Measurements from ENCODE around the gene TRAF3IP1.

DNA sequence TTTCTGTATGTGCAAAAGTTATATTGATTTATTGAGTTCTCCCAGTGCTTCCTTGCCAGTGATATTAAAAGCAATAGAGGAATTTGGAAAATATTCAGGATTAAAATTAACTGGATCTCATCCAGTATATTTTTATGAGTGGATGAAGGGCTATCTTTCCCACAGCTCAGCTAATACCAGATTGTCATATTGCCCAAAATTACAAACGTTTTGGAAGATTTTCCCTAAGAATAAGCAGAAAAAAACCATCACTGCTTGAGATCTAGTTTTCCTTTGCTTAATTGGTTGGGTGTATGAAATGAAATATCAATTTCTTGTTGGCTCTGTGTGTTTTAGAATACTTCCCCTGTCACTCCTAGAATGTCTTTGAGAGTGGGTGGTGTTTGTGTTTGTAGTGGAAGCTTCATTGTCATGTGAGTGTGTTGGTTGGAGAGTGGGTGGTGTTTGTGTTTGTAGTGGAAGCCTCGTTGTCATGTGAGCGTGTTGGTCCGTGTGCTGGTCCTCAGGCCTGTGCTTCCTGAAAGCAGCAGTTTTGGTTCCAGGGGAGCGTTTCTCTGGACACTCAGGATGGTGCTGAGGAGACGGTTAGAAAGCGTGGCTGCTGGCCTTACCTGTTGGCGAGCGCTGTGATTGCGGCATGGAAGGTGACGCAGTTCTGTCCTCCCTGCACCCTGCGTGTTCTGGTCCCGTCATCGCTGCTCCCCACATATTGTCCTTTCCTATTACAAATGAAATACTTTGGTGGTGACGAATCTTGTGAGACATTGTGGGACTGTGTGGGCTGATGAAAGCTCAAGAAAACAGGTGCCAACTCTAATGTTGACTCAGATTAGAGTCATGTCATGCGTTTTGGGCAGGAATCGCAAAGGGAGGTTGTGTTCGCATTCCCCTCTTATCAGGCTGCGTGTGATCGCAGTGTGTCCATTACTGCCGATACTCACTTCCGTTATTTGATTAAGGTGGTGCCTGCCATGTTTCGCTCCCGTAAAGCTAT, 118.8 kb downstream of the TRAF3IP1 start:
- TF ChIP-seq POLR2A (IDR thresholded peaks at IDR 0.05) = no peak
- TF ChIP-seq, protein P1, sequence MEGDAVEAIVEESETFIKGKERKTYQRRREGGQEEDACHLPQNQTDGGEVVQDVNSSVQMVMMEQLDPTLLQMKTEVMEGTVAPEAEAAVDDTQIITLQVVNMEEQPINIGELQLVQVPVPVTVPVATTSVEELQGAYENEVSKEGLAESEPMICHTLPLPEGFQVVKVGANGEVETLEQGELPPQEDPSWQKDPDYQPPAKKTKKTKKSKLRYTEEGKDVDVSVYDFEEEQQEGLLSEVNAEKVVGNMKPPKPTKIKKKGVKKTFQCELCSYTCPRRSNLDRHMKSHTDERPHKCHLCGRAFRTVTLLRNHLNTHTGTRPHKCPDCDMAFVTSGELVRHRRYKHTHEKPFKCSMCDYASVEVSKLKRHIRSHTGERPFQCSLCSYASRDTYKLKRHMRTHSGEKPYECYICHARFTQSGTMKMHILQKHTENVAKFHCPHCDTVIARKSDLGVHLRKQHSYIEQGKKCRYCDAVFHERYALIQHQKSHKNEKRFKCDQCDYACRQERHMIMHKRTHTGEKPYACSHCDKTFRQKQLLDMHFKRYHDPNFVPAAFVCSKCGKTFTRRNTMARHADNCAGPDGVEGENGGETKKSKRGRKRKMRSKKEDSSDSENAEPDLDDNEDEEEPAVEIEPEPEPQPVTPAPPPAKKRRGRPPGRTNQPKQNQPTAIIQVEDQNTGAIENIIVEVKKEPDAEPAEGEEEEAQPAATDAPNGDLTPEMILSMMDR (IDR thresholded peaks at IDR 0.05) = no peak
